Left ventricle myocardium inferior (tissue), 1 donor: ENCODE data around the gene VARS1. TPM values are rescaled to one million over a fixed set of nuclear protein-coding genes. Genes with fewer than 3 reads are reported as not detected.
"Not testable (repeated sequence)": the region's sequence is repeated elsewhere in the genome, so short reads cannot be mapped to it uniquely, and the experiment has no call there.

Experiments used
- DNase-seq: peaks from one replicate; pipeline ENCODE4 v3.0.0-alpha.2; 2020
- H3K27ac ChIP-seq: fragments of 200-600 bp; replicated peaks from 2 replicates; pipeline ENCODE4 v1.8.0; 2021
- H3K27me3 ChIP-seq: fragments of 200-600 bp; 2 replicates; pipeline ENCODE4 v1.8.0; 2021; ENCODE audit warnings: low read depth
- H3K36me3 ChIP-seq: fragments of 200-600 bp; 2 replicates; pipeline ENCODE4 v1.8.0; 2021
- H3K4me1 ChIP-seq: fragments of 200-600 bp; 2 replicates; pipeline ENCODE4 v1.8.0; 2021
- H3K4me3 ChIP-seq: fragments of 200-600 bp; 2 replicates; pipeline ENCODE4 v1.8.0; 2021; ENCODE audit warnings: mild to moderate bottlenecking, moderate library complexity
- H3K9me3 ChIP-seq: fragments of 200-600 bp; replicated peaks from 2 replicates; pipeline ENCODE4 v1.8.0; 2021
- intact Hi-C: fragments of 100-400 bp; cut with micrococcal nuclease; formaldehyde crosslinking; loops from one replicate; pipeline ENCODE4 v1.11.0; 2022
- total RNA-seq: library from RNA; stranded (reverse); fragmentation: NEBNext Ultra II Directional; extraction: Animal tissue kit (Norgen Biotek cat#: 25700); gene quantifications from one replicate; pipeline ENCODE4 v1.2.1, GENCODE V29; 2021
- TF ChIP-seq, protein P1 (sequence below): fragments of 200-600 bp; IDR thresholded peaks from 2 replicates; pipeline ENCODE4 v1.8.0; 2021; ENCODE audit warnings: antibody characterized with exemption, mild to moderate bottlenecking, borderline replicate concordance
- donor health status: DM: no; HTN: yes; CAD: no; lungs with severe emphysema.

VARS1 gene
- total RNA-seq, 1 donor from 2014 or later, result 20.0 TPM

DNA sequence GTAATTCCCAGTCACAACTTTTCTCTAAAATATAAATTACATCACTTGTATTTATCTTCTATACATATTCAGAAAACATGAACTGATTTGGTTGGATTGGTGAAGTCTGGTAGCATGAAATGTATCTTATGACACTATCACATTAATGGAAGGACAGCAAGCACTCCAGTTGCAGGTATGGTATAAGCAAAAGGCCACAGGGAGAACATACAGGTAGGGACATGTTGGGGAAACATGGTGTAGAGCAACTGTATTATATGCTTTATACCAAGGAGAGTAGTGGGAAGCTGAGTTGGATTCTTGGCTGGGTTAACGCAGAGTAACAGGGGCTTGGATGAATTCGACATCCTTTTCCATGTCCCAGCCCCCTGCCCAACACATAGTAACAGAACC lies 1.4 kb upstream of the VARS1 start:
- Histone ChIP-seq H3K27ac (peak overlapping the region; percentile 99), H3K4me1 (peaks cover 21% of the 10 kb centered on the region), H3K4me3 (no peak overlapping the region), H3K36me3 (peaks cover 17% of the 10 kb centered on the region), H3K27me3 (no peaks in the 10 kb centered on the region), H3K9me3 (no peaks in the 10 kb centered on the region)
- no peak for DNase-seq
- TF ChIP-seq, protein P1, sequence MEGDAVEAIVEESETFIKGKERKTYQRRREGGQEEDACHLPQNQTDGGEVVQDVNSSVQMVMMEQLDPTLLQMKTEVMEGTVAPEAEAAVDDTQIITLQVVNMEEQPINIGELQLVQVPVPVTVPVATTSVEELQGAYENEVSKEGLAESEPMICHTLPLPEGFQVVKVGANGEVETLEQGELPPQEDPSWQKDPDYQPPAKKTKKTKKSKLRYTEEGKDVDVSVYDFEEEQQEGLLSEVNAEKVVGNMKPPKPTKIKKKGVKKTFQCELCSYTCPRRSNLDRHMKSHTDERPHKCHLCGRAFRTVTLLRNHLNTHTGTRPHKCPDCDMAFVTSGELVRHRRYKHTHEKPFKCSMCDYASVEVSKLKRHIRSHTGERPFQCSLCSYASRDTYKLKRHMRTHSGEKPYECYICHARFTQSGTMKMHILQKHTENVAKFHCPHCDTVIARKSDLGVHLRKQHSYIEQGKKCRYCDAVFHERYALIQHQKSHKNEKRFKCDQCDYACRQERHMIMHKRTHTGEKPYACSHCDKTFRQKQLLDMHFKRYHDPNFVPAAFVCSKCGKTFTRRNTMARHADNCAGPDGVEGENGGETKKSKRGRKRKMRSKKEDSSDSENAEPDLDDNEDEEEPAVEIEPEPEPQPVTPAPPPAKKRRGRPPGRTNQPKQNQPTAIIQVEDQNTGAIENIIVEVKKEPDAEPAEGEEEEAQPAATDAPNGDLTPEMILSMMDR, result no peak
- intact Hi-C loops, result no loop called here

DNA sequence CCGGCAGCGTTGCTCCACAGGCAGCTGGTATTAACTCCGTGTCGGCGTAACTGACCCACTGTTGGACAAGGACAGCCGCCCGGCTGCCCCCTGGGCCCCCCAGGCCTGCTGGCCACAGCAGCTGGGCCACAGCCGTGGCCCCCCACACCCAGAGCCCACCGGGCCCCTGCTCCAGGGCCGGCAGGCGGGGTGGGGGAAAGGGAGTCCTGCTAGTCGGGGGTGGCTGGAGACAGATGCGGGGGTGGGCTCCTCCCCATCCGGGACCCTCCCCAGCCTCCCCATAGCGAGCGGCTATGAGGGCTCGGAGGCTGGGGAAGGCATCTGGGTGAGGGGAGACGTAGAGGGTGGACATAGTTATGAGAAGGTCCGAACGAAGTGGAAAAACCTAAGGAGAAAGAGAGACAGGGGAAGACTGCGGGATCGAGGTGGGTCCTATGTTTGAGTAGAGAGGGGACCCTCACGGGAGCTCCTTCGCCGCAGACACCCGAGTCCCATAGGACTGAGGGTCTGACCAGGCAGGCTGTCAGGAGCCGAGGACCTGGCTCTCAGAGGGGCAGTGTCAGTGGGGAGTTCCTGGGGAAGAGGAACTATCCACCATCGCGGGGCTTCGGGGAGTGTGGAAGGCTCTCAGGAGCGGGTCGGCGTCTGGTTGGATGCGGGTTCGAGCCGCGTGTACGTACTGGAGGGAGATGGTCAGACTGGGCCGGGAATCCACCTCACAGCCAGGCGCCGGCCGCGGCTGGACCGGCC lies 511 bp downstream of the VARS1 start:
- TF ChIP-seq, protein P1, result no peak
- Histone ChIP-seq H3K9me3 (no peaks in the 10 kb centered on the region), H3K27me3 (no peaks in the 10 kb centered on the region), H3K4me1 (peaks cover 21% of the 10 kb centered on the region), H3K4me3 (peak overlapping the region; percentile 99), H3K27ac (peak overlapping the region; percentile 99), H3K36me3 (peaks cover 27% of the 10 kb centered on the region)
- intact Hi-C loops, result no loop called here
- no peak for DNase-seq

DNA sequence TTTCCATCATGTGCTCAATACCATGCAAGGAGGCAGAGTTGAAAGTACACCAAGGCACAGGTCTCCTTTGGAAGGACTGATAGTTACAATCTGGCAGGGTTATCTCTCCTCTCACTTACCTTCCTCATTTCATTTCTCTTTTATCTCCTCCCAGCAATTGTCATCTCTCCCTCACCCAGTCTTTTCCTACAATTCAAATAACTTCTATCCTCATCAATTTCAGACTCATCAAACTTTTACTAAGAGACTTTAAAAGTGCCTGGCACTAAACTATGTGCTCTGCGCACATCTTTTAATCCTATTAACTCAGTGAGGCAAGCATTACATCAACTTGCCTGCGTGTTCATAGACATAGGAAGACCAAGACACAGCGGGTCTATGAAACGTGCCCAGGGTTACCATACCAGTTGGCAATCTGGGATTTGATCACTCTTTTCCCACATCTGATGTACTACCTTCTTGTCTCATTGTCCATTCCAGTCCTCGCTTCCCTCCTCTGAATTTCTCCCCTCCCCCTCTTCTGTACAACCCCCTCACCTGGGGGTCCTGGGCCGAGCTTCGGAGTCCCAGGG lies 1.2 kb downstream of the VARS1 start:
- DNase-seq, result no peak
- peaks cover 27% of the 10 kb centered on the region for H3K36me3 ChIP-seq
- H3K27ac ChIP-seq, result peak overlapping the region; percentile 99
- peaks cover 21% of the 10 kb centered on the region for H3K4me1 ChIP-seq
- H3K9me3 ChIP-seq, result no peaks in the 10 kb centered on the region
- TF ChIP-seq, protein P1, result no peak
- intact Hi-C loops, result no loop called here
- no peaks in the 10 kb centered on the region for H3K27me3 ChIP-seq
- peak overlapping the region; percentile 99 for H3K4me3 ChIP-seq

DNA sequence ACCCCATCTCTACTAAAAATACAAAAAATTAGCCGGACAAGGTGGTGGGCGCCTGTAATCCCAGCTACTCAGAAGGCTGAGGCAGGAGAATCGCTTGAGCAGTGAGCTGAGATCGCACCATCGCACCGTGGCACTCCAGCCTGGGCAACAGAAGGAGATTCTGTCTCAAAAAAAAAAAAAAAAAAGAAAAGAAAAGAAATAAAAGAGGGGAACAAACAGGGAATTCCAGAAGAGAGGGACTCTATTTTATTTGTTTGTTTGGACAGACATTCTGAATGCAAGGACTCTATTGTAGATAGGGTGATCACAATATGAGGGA lies 1.7 kb downstream of the VARS1 start:
- intact Hi-C loops, H3K4me3 ChIP-seq: not testable (repeated sequence)

DNA sequence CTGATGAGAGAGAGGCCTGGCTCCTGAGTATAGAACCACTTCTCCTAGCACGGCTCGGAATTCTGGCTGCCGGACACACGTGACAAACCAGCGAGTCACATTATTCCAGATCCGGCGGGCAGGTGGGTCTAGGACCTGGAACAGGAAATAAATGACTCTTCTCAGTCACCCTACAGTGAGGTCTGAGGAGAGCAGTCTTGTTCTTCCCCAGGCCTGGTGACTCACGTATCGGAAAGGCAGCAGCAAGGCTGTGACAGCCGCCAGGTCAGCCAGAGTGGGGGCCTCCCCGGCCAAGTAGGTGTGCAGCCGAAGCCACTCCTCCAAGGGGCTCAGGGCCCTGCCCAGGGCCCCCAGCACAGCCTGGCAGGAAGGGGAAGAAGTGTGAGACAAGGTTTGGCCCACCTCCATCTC lies 2.8 kb downstream of the VARS1 start:
- DNase-seq, result no peak
- Histone ChIP-seq H3K4me3 (no peak overlapping the region), H3K27ac (no peak overlapping the region), H3K27me3 (no peaks in the 10 kb centered on the region), H3K9me3 (no peaks in the 10 kb centered on the region), H3K4me1 (peaks cover 21% of the 10 kb centered on the region), H3K36me3 (peaks cover 27% of the 10 kb centered on the region)
- intact Hi-C loops, result no loop called here
- TF ChIP-seq, protein P1, result no peak

More for the DNA sequence above, 1.7 kb downstream of the VARS1 start:
- Histone ChIP-seq H3K27ac (peak overlapping the region; percentile 99), H3K36me3 (peaks cover 27% of the 10 kb centered on the region), H3K4me1 (peaks cover 21% of the 10 kb centered on the region)
- not testable (repeated sequence) for DNase-seq, H3K9me3 ChIP-seq, H3K27me3 ChIP-seq

DNA sequence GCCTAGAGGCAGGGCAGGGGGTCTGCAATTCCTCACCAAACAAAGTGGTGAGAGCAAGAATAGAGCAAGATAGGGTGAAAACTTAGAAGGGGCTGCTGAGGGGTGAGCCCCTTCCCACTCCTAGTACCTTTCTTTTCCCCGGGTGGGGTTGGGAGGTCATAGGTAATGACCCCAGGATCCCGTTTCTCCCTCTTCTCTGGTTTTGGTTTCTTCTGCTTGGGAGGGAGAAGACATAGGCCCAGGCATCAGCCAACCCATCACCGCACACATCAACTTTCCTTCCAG lies 3.5 kb downstream of the VARS1 start:
- no peaks in the 10 kb centered on the region for H3K9me3 ChIP-seq
- H3K4me1 ChIP-seq, result peaks cover 21% of the 10 kb centered on the region
- intact Hi-C loops, result no loop called here
- peaks cover 27% of the 10 kb centered on the region for H3K36me3 ChIP-seq
- no peak for DNase-seq
- TF ChIP-seq, protein P1, result no peak
- H3K27ac ChIP-seq, result no peak overlapping the region
- no peaks in the 10 kb centered on the region for H3K27me3 ChIP-seq
- H3K4me3 ChIP-seq, result no peak overlapping the region
